GM18519 (cell line): ENCODE results near the gene HDAC4.

ENCODE experiments used
- ATAC-seq: cut with Tn5 transposase; IDR thresholded peaks from one replicate; pipeline ENCODE4 v1.9.1; 2021; ENCODE audit warnings: mild to moderate bottlenecking, moderate library complexity; ENCODE audit not compliant: unreplicated experiment, low FRiP score

Gene HDAC4

GRCh38 chr2:239385096-239386000 is 15.5 kb downstream of the HDAC4 start:
- no peak for ATAC-seq

DNA sequence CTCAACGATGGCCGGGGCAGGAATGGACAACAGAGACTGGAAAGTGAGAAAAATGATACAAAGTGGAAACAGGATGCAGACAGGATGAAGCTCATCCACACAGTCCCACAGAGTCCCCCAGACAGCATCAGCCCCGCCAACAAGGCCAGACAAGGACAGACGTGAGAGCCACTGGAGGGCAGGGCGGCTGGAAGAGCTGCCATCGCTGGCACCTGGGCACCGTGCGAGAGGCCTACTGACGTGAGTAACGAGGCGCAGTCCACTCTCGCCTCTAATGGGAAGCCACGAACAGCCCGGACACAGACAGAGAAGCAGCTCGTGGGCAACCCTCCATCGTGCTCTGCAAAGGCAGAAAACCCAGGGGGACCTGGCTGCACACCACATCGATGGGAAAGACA is 17.1 kb downstream of the HDAC4 start:
- ATAC-seq = no peak

GRCh38 chr2:239383036-239383758 is 17.6 kb downstream of the HDAC4 start:
- no peak for ATAC-seq

DNA sequence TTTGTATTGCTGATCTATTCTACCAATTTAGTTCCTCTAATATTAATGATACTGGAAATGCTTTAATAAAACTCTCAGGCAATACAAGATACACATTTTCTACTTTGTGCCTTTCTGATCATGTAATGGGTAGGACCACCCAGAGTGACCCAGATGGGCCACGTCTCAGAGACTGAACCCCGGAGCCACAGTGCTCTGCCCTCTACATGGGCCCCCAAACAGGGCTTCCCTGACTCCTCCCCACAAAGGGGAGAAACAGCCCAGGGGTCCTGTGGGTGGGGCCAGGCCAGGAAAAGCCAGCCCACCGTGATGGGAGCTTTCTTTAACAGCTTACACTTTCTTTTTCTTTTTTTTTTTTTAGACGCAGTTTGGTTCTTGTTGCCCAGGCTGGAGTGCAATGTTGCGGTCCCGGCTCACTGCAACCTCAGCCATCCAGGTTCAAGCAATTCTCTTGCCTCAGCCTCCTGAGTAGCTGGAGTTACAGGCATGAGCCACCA is 18.4 kb downstream of the HDAC4 start:
- no peak for ATAC-seq

GRCh38 chr2:239381709-239382134 is 19.1 kb downstream of the HDAC4 start:
- no peak for ATAC-seq

GRCh38 chr2:239380831-239381708 is 19.8 kb downstream of the HDAC4 start:
- no peak for ATAC-seq

- ATAC-seq = no peak
These were observed 21.1 kb downstream of the HDAC4 start for GRCh38 chr2:239379641-239380170.

DNA sequence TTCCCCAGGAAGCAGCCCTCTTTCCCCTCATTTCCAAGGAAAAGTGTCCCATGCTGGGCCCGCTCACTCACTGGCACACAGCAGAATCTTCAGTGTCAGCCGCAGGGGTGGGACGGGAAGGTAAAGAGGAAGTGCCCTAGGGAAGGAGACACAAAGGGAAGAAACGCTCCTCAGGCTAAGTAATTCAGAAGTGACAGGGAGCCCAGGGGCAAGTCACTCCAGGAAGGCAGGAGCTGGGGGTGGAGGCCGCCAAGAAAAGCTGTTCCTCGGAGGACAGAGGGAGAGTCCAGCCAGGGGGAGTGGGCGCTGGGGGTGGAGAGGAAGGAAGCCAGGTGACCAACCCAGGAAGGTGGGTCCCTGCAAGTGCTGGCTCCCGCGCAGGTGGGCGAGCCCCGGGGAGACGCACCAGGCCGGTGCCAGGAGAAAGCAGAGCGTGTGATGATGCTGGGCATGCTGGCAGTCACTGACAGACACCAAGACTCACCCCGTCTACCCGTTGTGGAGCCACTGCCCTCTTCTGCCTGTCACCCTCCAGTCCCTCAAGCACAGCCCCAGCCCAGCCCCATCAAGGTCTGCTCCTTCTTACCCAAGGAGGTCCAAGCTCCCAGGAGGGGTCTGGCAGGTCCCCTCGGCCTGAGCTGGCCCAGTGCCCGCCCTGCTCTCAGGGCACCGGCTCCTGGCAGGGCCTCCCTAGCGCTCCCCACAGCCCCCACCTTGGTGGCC is 21.7 kb downstream of the HDAC4 start:
- no peak for ATAC-seq

- no peak for ATAC-seq
These were observed 22.6 kb downstream of the HDAC4 start for GRCh38 chr2:239378021-239378917.

DNA sequence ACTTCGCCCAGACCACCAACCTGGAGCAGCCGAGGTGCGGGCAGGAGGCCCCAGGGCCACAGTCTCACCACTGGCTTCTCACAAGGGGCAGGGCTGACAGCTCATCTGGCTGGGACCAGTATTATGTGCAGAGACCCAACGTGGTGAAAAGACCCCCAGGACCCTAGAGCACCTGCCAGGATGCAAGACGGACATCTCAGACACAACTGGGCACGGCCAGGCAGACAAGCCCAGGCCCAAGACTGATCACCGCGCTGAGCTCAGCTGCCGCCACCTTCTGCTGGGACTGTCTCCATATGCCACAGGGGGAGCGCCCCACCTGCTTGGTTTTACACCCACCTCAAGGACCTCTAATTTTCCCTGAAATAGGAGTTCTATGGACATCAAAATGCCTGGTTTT is 23.2 kb downstream of the HDAC4 start:
- no peak for ATAC-seq

DNA sequence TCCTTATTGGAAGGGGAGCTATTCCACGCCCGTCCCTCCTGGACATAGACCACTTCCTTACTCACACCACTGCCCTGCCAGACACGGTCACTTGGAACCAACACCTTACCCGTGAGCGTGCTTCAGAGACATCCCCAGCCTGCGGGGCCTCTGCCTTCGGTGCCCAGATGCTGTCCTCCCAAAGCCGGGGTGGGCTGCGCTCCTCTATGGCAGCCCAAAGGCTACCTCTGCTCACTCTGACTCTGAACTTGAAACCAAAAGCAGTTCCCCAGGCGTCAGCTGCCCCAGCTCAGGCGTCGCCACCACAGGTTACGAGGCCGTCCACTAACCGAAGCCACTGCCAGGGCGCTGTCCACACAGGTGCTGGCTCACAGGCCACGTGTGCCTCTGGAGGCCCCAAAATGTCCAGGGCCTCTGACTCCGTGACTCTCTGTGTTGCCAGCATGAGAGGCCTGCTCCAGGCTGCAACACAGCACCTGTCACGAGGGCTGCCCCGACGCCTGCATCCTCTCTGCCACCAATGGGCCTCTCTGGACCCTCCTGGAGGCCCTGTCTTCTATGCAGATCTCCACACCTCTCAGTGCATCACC is 23.8 kb downstream of the HDAC4 start:
- ATAC-seq = no peak

DNA sequence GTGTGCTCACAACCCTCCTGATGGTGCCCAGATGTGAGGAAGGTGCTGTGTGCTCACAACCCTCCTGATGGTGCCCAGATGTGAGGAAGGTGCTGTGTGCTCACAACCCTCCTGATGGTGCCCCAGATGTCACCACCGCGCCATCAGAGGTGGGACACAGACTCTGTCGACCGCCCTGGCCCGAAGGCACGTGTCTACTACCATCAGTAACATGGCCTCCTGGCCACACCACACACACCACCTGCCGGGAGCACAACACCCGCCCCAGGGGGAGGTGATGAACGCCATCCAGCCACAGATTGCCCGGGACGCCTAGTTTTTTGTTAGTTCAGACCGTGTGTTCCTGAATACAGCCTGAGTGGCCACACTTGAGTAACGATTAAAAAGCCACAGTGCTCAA is 24.5 kb downstream of the HDAC4 start:
- no peak for ATAC-seq

- no peak for ATAC-seq
These were observed 25.4 kb downstream of the HDAC4 start for GRCh38 chr2:239375278-239376061.

GRCh38 chr2:239374896-239375277 is 25.9 kb downstream of the HDAC4 start:
- ATAC-seq = no peak

GRCh38 chr2:239372835-239373234 is 28.0 kb downstream of the HDAC4 start:
- no peak for ATAC-seq

- no peak for ATAC-seq
These were observed 28.8 kb downstream of the HDAC4 start for GRCh38 chr2:239371726-239372686.
